GM19193 (cell line): ENCODE data around the gene ALOX12B.

ENCODE experiments used
- POLR2A ChIP-seq: IDR thresholded peaks from 4 replicates; pipeline ENCODE4 v1.6.1; 2011; ENCODE audit not compliant: insufficient read depth, insufficient read length; ENCODE audit errors: extremely low read depth

The ALOX12B gene

DNA sequence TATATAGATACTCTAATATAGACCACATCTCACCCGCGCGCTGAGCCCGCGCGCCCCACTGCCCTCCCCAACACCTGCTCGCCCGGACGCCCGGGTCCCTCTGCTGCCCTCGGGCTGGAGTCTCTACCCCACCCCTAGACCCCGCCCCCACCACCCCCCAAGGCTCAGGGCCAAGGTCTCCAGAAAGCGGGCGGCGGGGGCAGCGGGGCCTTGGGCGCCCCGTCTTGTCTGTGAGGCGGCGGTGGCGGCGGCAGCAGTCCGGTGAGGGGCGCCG is 33.8 kb upstream of the ALOX12B start:
- TF ChIP-seq POLR2A: no peak

DNA sequence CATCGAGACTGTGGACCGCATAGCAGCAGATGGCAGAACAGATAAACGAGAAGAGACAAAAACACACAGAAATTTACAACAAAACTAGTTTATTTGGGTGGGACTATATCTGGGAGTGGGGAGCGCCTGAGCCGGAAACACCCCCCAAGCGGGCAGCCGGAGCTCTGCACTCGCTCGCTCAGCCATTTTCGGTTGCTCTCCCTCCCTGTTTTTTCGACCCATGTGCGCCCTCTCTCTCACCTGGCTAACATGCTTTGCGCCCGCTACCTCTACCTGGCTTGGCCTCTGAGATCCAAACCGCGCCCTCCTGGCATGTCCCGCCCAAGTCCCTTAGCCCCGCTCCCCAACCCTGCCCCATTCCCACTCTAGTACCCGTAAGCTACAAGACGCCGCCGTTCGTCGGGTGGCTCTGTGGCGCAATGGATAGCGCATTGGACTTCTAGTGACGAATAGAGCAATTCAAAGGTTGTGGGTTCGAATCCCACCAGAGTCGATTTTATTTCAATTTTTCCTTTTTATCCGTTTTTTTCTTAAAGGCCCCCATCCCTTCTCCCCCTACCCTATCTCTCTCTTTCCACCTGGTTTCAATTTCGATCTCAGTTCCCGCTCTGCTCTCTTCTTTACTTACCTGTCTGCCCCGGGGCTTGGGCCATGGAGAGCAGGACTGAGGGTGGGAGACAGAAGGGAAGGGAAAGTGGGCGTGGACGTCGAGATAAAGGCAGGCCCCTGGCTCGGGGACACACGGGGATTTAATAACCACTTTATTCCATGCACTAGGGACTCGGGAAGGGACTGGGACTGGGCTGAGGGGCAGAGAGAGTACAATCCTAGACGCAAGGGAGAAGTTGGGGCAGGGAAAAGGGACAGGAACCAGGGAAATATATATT is 33.2 kb upstream of the ALOX12B start:
- peak; percentile 56 for TF ChIP-seq POLR2A

DNA sequence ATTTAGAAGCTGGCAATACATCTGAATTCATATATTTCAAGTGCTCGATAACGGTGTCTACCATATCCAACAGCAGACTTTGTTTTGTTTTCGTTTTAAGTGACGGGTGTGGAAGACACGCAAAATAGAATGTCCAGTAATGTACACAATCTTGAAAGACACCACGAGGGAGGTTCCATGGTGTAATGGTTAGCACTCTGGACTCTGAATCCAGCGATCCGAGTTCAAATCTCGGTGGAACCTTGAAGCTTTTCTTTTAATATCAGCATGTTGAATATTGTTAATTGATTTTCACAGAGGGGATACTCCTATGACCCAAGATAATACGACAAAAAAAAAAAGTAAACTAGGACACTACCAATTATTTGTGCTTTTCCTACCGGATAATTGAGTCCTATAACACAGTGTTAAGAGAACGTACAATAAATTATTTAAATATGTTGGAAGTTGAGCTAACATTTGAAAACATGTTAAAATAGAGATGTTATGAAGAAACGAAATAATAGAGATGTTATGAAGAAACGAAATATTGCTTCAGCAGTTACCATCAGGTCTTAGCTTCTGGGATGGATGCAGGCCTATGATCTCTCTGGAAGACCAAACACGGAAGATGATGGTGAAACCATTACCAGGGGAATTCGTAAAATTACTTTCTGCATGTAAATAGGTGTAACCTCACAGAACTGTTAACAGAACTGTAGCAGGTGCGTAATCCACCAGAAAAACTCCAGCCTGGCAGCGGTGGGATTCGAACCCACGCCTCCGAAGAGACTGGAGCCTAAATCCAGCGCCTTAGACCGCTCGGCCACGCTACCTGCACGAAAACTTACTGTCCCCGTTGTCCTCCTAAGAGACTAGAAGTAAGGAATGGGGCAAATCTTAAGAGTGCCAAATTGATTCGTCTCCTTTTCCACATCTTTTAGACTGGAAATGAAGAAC is 32.3 kb upstream of the ALOX12B start:
- TF ChIP-seq POLR2A: no peak

DNA sequence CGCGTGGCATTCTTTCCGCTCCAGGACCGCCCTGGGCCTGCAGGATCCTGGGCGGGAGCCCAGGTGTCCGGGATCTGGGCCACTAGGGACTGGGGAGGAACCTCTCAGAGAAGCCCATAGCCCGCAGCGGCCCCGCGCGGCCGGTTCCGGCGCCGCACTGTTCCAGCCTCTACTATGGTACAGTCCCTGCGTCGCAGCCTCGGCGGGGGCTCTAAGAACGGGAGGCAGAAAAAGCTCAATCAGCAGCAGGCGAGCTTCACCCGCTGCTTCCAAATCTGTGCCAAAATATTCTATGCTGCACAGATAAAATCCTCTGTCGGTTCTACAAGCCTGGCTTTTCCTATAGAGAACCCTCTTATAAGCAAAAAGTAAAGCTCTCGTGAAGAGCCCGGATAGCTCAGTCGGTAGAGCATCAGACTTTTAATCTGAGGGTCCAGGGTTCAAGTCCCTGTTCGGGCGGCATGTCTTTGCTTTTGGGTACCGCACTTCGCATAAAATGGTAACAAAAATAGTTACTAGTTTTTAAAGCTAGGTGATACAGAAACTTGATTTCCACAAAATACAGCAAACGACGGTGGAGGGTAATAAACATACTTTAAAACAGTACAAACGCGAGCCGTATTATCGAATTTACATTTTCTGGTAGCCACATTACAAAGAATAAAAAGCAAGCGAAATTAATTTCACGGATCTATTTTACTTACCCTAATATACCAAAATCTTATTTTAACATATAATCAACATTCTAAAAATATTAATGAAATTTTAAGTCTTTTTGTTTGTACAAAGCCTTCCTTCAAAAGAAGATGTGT is 31.5 kb upstream of the ALOX12B start:
- TF ChIP-seq POLR2A: no peak

DNA sequence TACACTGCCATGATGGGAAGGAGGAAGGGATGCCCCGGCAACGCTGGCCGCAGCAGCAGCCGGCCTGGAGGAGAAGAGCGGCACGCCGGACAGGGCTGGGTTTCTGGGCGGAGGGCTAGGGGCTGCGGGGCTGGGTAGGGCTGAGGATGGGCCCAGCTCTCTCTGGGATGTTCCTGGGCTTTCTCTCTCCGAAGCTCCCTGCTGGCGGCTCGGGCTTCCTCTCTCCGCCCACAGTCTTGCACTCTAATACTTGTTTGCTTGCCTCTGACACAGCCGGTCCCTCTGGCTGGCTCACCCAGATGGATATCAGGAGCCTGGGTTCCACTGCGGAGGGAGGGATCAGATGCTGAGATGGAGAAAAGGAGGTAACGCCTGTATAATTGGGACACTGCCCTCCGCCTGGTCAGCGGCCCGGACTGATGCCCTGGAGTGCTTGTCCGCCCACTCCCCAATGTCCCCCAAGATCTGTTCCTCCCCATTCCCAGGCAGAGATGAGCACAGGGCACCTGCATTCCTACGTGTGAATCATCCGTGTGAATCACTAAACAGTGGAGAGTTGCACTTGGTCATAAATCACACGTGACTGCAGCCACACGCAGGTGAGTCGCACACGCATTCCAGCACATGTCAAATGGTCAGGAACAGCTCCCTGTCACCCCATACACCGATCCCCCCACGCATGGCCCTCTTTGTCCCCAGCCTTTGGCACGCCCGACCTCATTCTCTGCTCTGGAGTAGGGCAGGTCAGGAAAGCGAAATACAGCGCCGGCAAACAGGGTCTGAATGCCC is 30.7 kb upstream of the ALOX12B start, which contains the start of gene ALOXE3:
Gene ALOXE3, minus strand, starts transcription at position 535 of the 789 bp plus-strand sequence. Its CDS starts 524 bp downstream, at position 11.
- no peak for TF ChIP-seq POLR2A

DNA sequence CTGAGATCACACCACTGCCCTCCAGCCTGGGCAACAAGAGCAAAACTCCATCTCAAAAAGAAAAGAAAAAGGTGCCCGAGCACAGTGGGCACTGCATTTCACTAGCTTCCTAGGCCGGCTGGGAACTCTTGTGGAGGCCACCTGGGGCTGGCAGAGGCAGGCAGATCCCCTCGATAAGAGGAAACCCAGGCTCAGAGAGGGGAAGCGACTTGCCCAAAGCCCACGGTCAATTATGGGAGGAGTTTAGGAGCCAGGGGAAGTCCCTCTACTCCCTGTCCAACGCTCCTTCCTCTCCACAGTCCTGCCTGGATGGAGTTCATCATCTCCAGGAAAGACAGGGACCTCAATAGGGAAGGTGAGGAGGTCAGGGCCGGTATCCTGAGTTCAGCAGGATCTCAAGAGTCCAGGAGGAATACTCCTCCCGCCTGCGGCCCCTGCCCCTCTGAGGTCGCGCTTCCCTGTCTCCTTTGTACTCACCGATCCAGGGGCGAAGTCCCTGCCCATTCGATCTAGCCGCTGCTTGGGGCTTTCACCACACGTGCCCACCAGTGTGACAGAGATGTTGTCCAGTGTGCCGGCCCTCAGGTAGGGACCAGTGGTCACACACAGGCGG is 30.0 kb upstream of the ALOX12B start:
- no peak for TF ChIP-seq POLR2A

DNA sequence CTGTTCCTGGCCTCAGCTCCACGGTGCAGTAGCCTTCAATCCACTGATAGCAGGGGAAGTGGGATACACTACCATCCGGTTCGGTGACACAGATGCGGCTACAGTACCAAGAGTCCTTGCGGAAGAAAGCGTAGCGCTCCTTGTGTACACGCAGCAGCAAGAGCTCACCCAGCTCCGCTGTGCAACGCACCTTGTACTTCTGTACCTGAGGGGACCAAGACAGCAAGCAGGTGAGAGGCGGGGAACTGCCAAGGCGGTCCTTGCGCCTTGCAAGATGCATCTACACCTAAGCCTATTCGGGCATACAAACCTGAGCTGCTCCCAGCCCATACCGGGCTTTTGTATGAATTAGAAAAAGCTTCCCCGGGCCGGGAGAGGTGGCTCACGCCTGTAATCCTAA is 29.3 kb upstream of the ALOX12B start:
- no peak for TF ChIP-seq POLR2A

DNA sequence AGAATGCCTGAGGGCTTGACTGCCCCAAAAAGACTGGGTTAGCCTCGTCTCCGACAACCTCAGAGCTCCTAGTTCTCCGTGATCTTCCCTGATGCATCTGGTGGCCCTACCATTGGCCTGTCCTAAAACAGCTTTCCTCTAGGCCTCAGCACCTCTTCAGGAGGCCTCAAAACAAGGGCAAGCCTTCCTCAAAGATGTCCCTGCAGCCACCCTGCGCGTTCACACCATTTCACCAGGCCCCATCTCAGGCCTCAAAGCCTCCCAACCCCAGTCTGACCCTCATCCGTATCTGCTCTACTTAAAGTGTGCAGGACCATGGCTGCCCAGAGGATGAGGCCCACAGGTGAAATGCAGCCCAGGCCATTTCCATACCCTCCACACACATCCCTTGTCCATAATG is 23.4 kb upstream of the ALOX12B start:
- TF ChIP-seq POLR2A: no peak

DNA sequence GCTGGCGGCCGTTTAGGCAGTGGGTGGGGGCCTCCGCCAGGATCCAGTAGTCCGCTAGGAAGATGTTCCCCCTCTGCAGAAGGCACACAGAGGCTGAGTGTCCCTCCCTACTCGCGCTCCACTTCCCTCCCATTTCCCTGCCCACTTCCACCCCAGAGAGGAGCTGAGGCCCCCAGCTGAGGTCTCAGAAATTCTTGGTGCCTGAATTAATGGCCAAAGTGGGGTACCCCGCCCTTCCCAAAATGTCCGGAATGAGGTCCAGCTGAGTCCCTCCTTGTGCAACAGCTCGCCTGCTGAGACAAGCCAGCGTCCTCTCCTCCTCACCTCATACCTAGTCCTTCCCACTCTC is 22.9 kb upstream of the ALOX12B start:
- no peak for TF ChIP-seq POLR2A

DNA sequence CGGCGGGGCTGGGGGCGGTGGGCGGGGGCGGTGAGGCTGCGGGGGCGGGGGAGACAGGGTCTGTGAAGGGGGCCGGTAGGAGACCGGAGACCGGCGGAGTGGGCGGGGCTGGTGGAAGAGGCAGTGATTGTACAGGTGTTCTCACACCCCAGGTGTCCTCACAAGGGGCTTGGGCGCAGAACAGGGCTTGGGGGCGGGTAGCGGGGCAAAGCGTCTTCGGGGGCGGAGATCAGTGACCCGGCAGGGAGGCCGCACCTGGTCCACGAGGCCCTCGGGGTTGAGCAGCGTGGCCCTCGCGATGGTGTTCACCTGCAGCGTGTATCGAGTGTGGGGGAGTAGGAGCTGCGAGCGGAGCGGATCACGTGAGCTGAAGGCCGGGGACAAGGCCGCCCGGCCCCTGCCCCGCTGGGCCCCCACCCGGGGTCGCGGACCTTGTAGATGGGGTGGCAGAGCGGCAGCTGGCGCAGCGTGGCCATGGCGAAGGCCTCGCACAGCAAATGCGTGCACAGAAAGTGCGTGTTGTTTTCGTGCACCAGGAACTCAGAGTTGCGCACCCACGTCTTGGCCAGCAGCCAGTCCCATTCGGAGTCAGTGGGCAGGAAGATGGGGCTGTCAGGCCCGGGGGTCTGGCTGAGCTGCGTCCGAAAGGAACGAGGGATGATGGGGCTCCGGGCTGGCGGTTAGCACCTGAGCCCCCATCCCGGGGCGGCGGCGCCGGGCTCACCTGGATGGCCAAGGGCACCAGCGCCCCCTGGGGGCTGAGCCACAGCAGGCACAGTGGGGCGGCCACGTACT is 22.3 kb upstream of the ALOX12B start:
- TF ChIP-seq POLR2A: no peak

DNA sequence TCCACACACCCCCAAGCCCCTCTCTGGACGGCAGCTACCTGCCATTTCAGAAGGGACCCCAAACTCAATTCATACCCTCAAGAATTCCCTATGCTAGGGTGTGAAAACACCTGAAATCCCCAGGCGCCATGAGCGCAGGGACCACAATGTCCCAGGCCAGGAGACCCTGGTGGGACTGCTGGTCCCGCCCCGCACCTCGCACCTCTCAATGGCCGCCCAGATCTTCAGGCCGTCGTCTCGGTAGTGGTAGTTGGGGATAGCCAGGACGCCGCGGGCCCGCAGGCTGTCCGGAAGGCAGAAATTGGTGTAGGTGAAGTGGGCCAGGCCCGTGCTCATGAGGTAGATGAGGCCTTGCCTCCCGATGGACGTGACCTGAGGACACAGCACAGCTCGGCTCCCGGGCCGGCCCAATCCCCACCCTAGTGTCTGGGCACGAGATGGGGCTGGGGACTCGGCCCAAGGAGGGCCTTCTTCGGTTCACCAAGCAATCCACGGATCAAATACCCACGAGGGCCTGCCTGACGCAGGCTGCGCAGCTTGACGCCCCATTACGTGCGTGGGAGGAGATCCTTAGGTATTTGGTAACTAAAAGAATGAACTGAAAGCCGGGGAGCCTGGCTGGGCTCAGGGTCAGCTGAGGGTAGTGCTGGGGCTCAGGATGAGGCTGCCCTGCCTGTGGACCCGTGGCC is 21.6 kb upstream of the ALOX12B start:
- no peak for TF ChIP-seq POLR2A

DNA sequence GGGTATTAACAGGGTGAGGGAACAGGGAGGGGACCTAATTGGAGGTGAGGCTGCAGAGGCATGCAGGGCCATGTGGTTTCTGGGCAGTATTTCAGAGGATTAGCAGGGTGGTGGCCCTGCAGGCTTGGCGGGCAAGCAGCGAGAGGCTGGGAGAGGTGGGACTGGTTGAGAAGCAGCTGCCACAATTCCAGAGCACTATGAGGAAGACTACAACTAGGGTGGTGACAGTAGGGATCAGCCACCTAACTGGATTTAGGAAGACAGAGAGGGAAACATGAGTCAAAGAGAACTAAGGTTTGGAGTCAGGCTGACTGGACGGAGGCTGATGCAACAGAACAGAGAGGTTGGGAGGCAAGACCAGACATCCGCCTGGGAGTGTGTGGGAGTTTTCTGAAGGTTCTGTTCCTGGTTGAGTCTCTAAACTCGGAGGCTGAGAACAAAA is 18.5 kb upstream of the ALOX12B start:
- no peak for TF ChIP-seq POLR2A
